ENCODE data around the gene KCTD3.

The KCTD3 gene

GRCh38 chr1:215605011-215605621 is 38.0 kb downstream of the KCTD3 start:
- Histone ChIP-seq H3K9me3 (ENCODE audit: control insufficient read depth, insufficient read depth, low read length) (no peaks in the 10 kb centered on the region), H3K9ac (ENCODE audit: low read depth, low read length) (no peak overlapping the region), H3K36me3 (ENCODE audit: insufficient read depth, low read length) (peaks cover 5% of the 10 kb centered on the region), H3K4me1 (ENCODE audit: insufficient read depth, low read length) (peaks cover 4% of the 10 kb centered on the region; the same call in 1 of the 2 replicates)

GRCh38 chr1:215606036-215606435 is 38.9 kb downstream of the KCTD3 start:
- Histone ChIP-seq H3K9ac (ENCODE audit: low read depth, low read length) (no peak overlapping the region), H3K4me1 (ENCODE audit: insufficient read depth, low read length) (peaks cover 4% of the 10 kb centered on the region; the same call in 1 of the 2 replicates), H3K36me3 (ENCODE audit: insufficient read depth, low read length) (peaks cover 5% of the 10 kb centered on the region), H3K9me3 (ENCODE audit: control insufficient read depth, insufficient read depth, low read length) (no peaks in the 10 kb centered on the region)

GRCh38 chr1:215606564-215607168 is 39.6 kb downstream of the KCTD3 start:
- Histone ChIP-seq H3K4me1 (ENCODE audit: insufficient read depth, low read length) (peaks cover 4% of the 10 kb centered on the region; the same call in 1 of the 2 replicates), H3K9ac (ENCODE audit: low read depth, low read length) (no peak overlapping the region), H3K9me3 (ENCODE audit: control insufficient read depth, insufficient read depth, low read length) (no peaks in the 10 kb centered on the region), H3K36me3 (ENCODE audit: insufficient read depth, low read length) (peaks cover 5% of the 10 kb centered on the region)

- Histone ChIP-seq H3K9ac (ENCODE audit: low read depth, low read length) (no peak overlapping the region), H3K36me3 (ENCODE audit: insufficient read depth, low read length) (peaks cover 8% of the 10 kb centered on the region), H3K9me3 (ENCODE audit: control insufficient read depth, insufficient read depth, low read length) (no peaks in the 10 kb centered on the region), H3K4me1 (ENCODE audit: insufficient read depth, low read length) (peaks cover 4% of the 10 kb centered on the region; the same call in 1 of the 2 replicates)
These were observed 40.3 kb downstream of the KCTD3 start for GRCh38 chr1:215607412-215607811.

- H3K4me1 ChIP-seq (ENCODE audit: insufficient read depth, low read length) = peaks cover 4% of the 10 kb centered on the region; the same call in 1 of the 2 replicates
- H3K36me3 ChIP-seq (ENCODE audit: insufficient read depth, low read length) = peaks cover 8% of the 10 kb centered on the region
- H3K9ac ChIP-seq (ENCODE audit: low read depth, low read length) = no peak overlapping the region
- H3K9me3 ChIP-seq (ENCODE audit: control insufficient read depth, insufficient read depth, low read length) = no peaks in the 10 kb centered on the region
These were observed 41.5 kb downstream of the KCTD3 start for GRCh38 chr1:215608646-215609045.

GRCh38 chr1:215612391-215612790 is 45.3 kb downstream of the KCTD3 start:
- no peaks in the 10 kb centered on the region for H3K9me3 ChIP-seq (ENCODE audit: control insufficient read depth, insufficient read depth, low read length)
- H3K4me1 ChIP-seq (ENCODE audit: insufficient read depth, low read length) = no peaks in the 10 kb centered on the region
- H3K9ac ChIP-seq (ENCODE audit: low read depth, low read length) = no peak overlapping the region
- H3K36me3 ChIP-seq (ENCODE audit: insufficient read depth, low read length) = peaks cover 8% of the 10 kb centered on the region

- Histone ChIP-seq H3K36me3 (ENCODE audit: insufficient read depth, low read length) (peaks cover 8% of the 10 kb centered on the region), H3K9ac (ENCODE audit: low read depth, low read length) (no peak overlapping the region), H3K9me3 (ENCODE audit: control insufficient read depth, insufficient read depth, low read length) (no peaks in the 10 kb centered on the region), H3K4me1 (ENCODE audit: insufficient read depth, low read length) (no peaks in the 10 kb centered on the region)
These were observed 50.9 kb downstream of the KCTD3 start for GRCh38 chr1:215617979-215618378.

GRCh38 chr1:215623162-215623561 is 56.1 kb downstream of the KCTD3 start:
- Histone ChIP-seq H3K9ac (ENCODE audit: low read depth, low read length) (no peak overlapping the region), H3K9me3 (ENCODE audit: control insufficient read depth, insufficient read depth, low read length) (no peaks in the 10 kb centered on the region)

GRCh38 chr1:215625949-215626348 is 58.8 kb downstream of the KCTD3 start:
- Histone ChIP-seq H3K36me3 (ENCODE audit: insufficient read depth, low read length) (0 out of 2 replicates have a peak, but pooled peaks cover 4% of the 10 kb centered on the region), H3K9me3 (ENCODE audit: control insufficient read depth, insufficient read depth, low read length) (no peaks in the 10 kb centered on the region), H3K4me1 (ENCODE audit: insufficient read depth, low read length) (no peaks in the 10 kb centered on the region), H3K9ac (ENCODE audit: low read depth, low read length) (no peak overlapping the region)

More at GRCh38 chr1:215623162-215623561, 56.1 kb downstream of the KCTD3 start:
- Histone ChIP-seq H3K36me3 (ENCODE audit: insufficient read depth, low read length) (peaks cover 12% of the 10 kb centered on the region; the same call in 1 of the 2 replicates), H3K4me1 (ENCODE audit: insufficient read depth, low read length) (no peaks in the 10 kb centered on the region)

GRCh38 chr1:215631040-215631439 is 63.9 kb downstream of the KCTD3 start:
- no peaks in the 10 kb centered on the region for H3K4me1 ChIP-seq (ENCODE audit: insufficient read depth, low read length)
- H3K36me3 ChIP-seq (ENCODE audit: insufficient read depth, low read length) = no peaks in the 10 kb centered on the region
- H3K9ac ChIP-seq (ENCODE audit: low read depth, low read length) = no peak overlapping the region
- H3K9me3 ChIP-seq (ENCODE audit: control insufficient read depth, insufficient read depth, low read length) = peaks cover 5% of the 10 kb centered on the region; the same call in 1 of the 2 replicates

- H3K9me3 ChIP-seq (ENCODE audit: control insufficient read depth, insufficient read depth, low read length) = peaks cover 5% of the 10 kb centered on the region; the same call in 1 of the 2 replicates
- H3K4me1 ChIP-seq (ENCODE audit: insufficient read depth, low read length) = peaks cover 3% of the 10 kb centered on the region; the same call in 1 of the 2 replicates
- H3K9ac ChIP-seq (ENCODE audit: low read depth, low read length) = no peak overlapping the region
- H3K36me3 ChIP-seq (ENCODE audit: insufficient read depth, low read length) = no peaks in the 10 kb centered on the region
These were observed 64.4 kb downstream of the KCTD3 start for GRCh38 chr1:215631489-215631888.

- Histone ChIP-seq H3K36me3 (ENCODE audit: insufficient read depth, low read length) (no peaks in the 10 kb centered on the region), H3K9me3 (ENCODE audit: control insufficient read depth, insufficient read depth, low read length) (peaks cover 5% of the 10 kb centered on the region; the same call in 1 of the 2 replicates), H3K4me1 (ENCODE audit: insufficient read depth, low read length) (peaks cover 5% of the 10 kb centered on the region; the same call in 1 of the 2 replicates), H3K9ac (ENCODE audit: low read depth, low read length) (no peak overlapping the region)
These were observed 68.7 kb downstream of the KCTD3 start for GRCh38 chr1:215635827-215636226.

- peaks cover 5% of the 10 kb centered on the region; the same call in 1 of the 2 replicates for H3K4me1 ChIP-seq (ENCODE audit: insufficient read depth, low read length)
- H3K9me3 ChIP-seq (ENCODE audit: control insufficient read depth, insufficient read depth, low read length) = peaks cover 5% of the 10 kb centered on the region; the same call in 1 of the 2 replicates
- no peaks in the 10 kb centered on the region for H3K36me3 ChIP-seq (ENCODE audit: insufficient read depth, low read length)
- H3K9ac ChIP-seq (ENCODE audit: low read depth, low read length) = no peak overlapping the region
These were observed 69.3 kb downstream of the KCTD3 start for GRCh38 chr1:215636258-215636965.

GRCh38 chr1:215637041-215637573 is 70.0 kb downstream of the KCTD3 start:
- no peaks in the 10 kb centered on the region for H3K36me3 ChIP-seq (ENCODE audit: insufficient read depth, low read length)
- H3K9me3 ChIP-seq (ENCODE audit: control insufficient read depth, insufficient read depth, low read length) = peaks cover 5% of the 10 kb centered on the region; the same call in 1 of the 2 replicates
- H3K4me1 ChIP-seq (ENCODE audit: insufficient read depth, low read length) = peaks cover 5% of the 10 kb centered on the region; the same call in 1 of the 2 replicates
- no peak overlapping the region for H3K9ac ChIP-seq (ENCODE audit: low read depth, low read length)
